H9 (cell line): ENCODE data around the gene KANSL1L. TPM values are rescaled to one million over a fixed set of nuclear protein-coding genes. Genes with fewer than 3 reads are reported as not detected.
"Not testable (repeated sequence)": the region's sequence is repeated elsewhere in the genome, so short reads cannot be mapped to it uniquely, and the experiment has no call there.

Source experiments
- DNase-seq: peaks from one replicate; pipeline ENCODE4 v3.0.0-alpha.2; 2017
- H2AFZ ChIP-seq: one replicate; pipeline ENCODE4 v1.6.1; 2013; ENCODE audit warnings: mild to moderate bottlenecking, low read length, control low read depth, moderate library complexity
- H2AK5ac ChIP-seq: 2 replicates; pipeline ENCODE4 v1.6.1; 2013; ENCODE audit warnings: low read length, control low read depth, mixed read lengths; ENCODE audit not compliant: insufficient read length
- H2BK120ac ChIP-seq: one replicate; pipeline ENCODE4 v1.6.1; 2013; ENCODE audit warnings: low read depth, mild to moderate bottlenecking, low read length, control low read depth, inconsistent platforms; ENCODE audit not compliant: poor library complexity, severe bottlenecking
- H2BK12ac ChIP-seq: 2 replicates; pipeline ENCODE4 v1.6.1; 2013; ENCODE audit warnings: low read length, control low read depth, mixed read lengths, low read depth; ENCODE audit not compliant: insufficient read length
- H2BK15ac ChIP-seq: 2 replicates; pipeline ENCODE4 v1.6.1; 2013; ENCODE audit warnings: low read depth, low read length, control low read depth
- H2BK20ac ChIP-seq: one replicate; pipeline ENCODE4 v1.6.1; 2013; ENCODE audit warnings: low read depth, mild to moderate bottlenecking, low read length, control low read depth, inconsistent platforms; ENCODE audit not compliant: poor library complexity, severe bottlenecking
- H2BK5ac ChIP-seq: 2 replicates; pipeline ENCODE4 v1.6.1; 2013; ENCODE audit warnings: low read length, control low read depth, mixed read lengths; ENCODE audit not compliant: insufficient read length
- H3K14ac ChIP-seq: 2 replicates; pipeline ENCODE4 v1.6.1; 2013; ENCODE audit warnings: low read length, control low read depth; ENCODE audit not compliant: insufficient read depth
- H3K18ac ChIP-seq: 2 replicates; pipeline ENCODE4 v1.6.1; 2013; ENCODE audit warnings: low read depth, mild to moderate bottlenecking, mixed read lengths, low read length, control low read depth; ENCODE audit not compliant: insufficient read length
- H3K23ac ChIP-seq: 2 replicates; pipeline ENCODE4 v1.6.1; 2013; ENCODE audit warnings: low read length, control low read depth, mixed read lengths, low read depth; ENCODE audit not compliant: insufficient read length
- H3K23me2 ChIP-seq: 2 replicates; pipeline ENCODE4 v1.6.1; 2013; ENCODE audit warnings: low read depth, mild to moderate bottlenecking, mixed read lengths, low read length, control low read depth; ENCODE audit not compliant: insufficient read length, poor library complexity, severe bottlenecking
- H3K27ac ChIP-seq: 2 replicates; pipeline ENCODE4 v1.5.1; 2013; ENCODE audit warnings: low read length, control low read depth, mixed read lengths, low read depth; ENCODE audit not compliant: insufficient read length
- H3K27me3 ChIP-seq: 2 replicates; pipeline ENCODE4 v1.6.1; 2013; ENCODE audit warnings: low read length, control low read depth, inconsistent platforms; ENCODE audit not compliant: insufficient read depth
- H3K4ac ChIP-seq: 2 replicates; pipeline ENCODE4 v1.6.1; 2013; ENCODE audit warnings: low read depth, mild to moderate bottlenecking, control low read depth, inconsistent platforms, low read length, moderate library complexity
- H3K4me1 ChIP-seq: 2 replicates; pipeline ENCODE4 v1.6.1; 2013; ENCODE audit warnings: low read length, control low read depth, inconsistent platforms; ENCODE audit not compliant: insufficient read depth
- H3K4me2 ChIP-seq: 2 replicates; pipeline ENCODE4 v1.6.1; 2013; ENCODE audit warnings: low read length, control low read depth, mixed read lengths; ENCODE audit not compliant: insufficient read length, insufficient read depth
- H3K56ac ChIP-seq: 2 replicates; pipeline ENCODE4 v1.6.1; 2013; ENCODE audit warnings: low read depth, mild to moderate bottlenecking, mixed read lengths, low read length, control low read depth; ENCODE audit not compliant: insufficient read length
- H3K79me1 ChIP-seq: 2 replicates; pipeline ENCODE4 v1.6.1; 2013; ENCODE audit warnings: low read depth, mild to moderate bottlenecking, moderate library complexity, low read length, control low read depth, inconsistent platforms; ENCODE audit not compliant: insufficient read depth, poor library complexity, severe bottlenecking
- H3K79me2 ChIP-seq: 2 replicates; pipeline ENCODE4 v1.6.1; 2013; ENCODE audit warnings: low read length, control low read depth, inconsistent platforms; ENCODE audit not compliant: insufficient read depth
- H3K9ac ChIP-seq: 2 replicates; pipeline ENCODE4 v1.6.1; 2013; ENCODE audit warnings: low read length, control low read depth, mixed read lengths; ENCODE audit not compliant: insufficient read length; ENCODE audit errors: extremely low read depth
- H3K9me3 ChIP-seq: one replicate; pipeline ENCODE4 v1.6.1; 2013; ENCODE audit warnings: low read depth, low read length, inconsistent platforms; ENCODE audit not compliant: control insufficient read depth
- H3T11ph ChIP-seq: one replicate; pipeline ENCODE4 v1.6.1; 2013; ENCODE audit warnings: mild to moderate bottlenecking, low read length, control low read depth, inconsistent platforms
- H4K20me1 ChIP-seq: one replicate; pipeline ENCODE4 v1.6.1; 2013; ENCODE audit not compliant: control insufficient read depth, insufficient read length, insufficient read depth
- H4K5ac ChIP-seq: 2 replicates; pipeline ENCODE4 v1.6.1; 2013; ENCODE audit warnings: low read depth, mild to moderate bottlenecking, mixed read lengths, low read length, control low read depth; ENCODE audit not compliant: insufficient read length
- H4K8ac ChIP-seq: replicated peaks from 2 replicates; pipeline ENCODE4 v1.6.1; 2013; ENCODE audit warnings: low read length, control low read depth, mixed read lengths, low read depth; ENCODE audit not compliant: insufficient read length
- H4K91ac ChIP-seq: 2 replicates; pipeline ENCODE4 v1.6.1; 2013; ENCODE audit warnings: low read depth, mild to moderate bottlenecking, moderate library complexity, mixed read lengths, low read length, control low read depth; ENCODE audit not compliant: insufficient read length
- H3K27ac Mint-ChIP-seq, 3 experiments: 2 replicates in 2 of 3; 3 replicates in 1 of 3; pipeline ENCODE4 v1.8.0; 2020 to 2021; ENCODE audit warnings: mixed read lengths in 3 of 3, mild to moderate bottlenecking in 1 of 3, moderate library complexity in 1 of 3
- H3K27me3 Mint-ChIP-seq: 2 replicates; pipeline ENCODE4 v1.8.0; 2021; ENCODE audit warnings: low read depth, mild to moderate bottlenecking, moderate library complexity, mixed read lengths
- H3K36me3 Mint-ChIP-seq, 3 experiments: 2 replicates in 2 of 3; 3 replicates in 1 of 3; pipeline ENCODE4 v1.8.0; 2020 to 2021; ENCODE audit warnings: low read depth in 3 of 3, mixed read lengths in 3 of 3; ENCODE audit not compliant: insufficient read depth in 1 of 3
- H3K4me1 Mint-ChIP-seq, 2 experiments: 2 replicates each; pipeline ENCODE4 v1.8.0; 2020; ENCODE audit warnings: mixed read lengths in 2 of 2
- H3K4me3 Mint-ChIP-seq, 2 experiments: 2 replicates in 1 of 2; 3 replicates in 1 of 2; pipeline ENCODE4 v1.8.0; 2020 to 2021; ENCODE audit warnings: mild to moderate bottlenecking in 2 of 2, mixed read lengths in 2 of 2, moderate library complexity in 1 of 2
- H3K9me3 Mint-ChIP-seq, 2 experiments: 2 replicates in 1 of 2; 3 replicates in 1 of 2; pipeline ENCODE4 v1.8.0; 2020; ENCODE audit warnings: mild to moderate bottlenecking in 2 of 2, mixed read lengths in 2 of 2, moderate library complexity in 1 of 2
- WGBS: extraction: QIAGEN DNeasy Blood & Tissue Kit; methylation state at CpG from one replicate; pipeline ENCODE4 v1.1.7; 2013; ENCODE audit warnings: missing lambda C conversion rate, low lambda C conversion rate, mixed read lengths; ENCODE audit not compliant: insufficient read length; ENCODE audit errors: extremely low coverage; 5-methylcytosine and 5-hydroxymethylcytosine counted together
- total RNA-seq: library from RNA; stranded (reverse); gene quantifications from 2 replicates; pipeline ENCODE4 v1.2.1, GENCODE V29; 2021
- TF ChIP-seq, protein P1 (sequence below): fragments of 200-600 bp; sonication (generic); conservative IDR thresholded peaks from 3 replicates; pipeline ENCODE4 v1.8.0; 2021; ENCODE audit warnings: antibody characterized with exemption, mild to moderate bottlenecking

KANSL1L gene
- total RNA-seq, 1 experiment from 2014 or later = 8.2 TPM

DNA sequence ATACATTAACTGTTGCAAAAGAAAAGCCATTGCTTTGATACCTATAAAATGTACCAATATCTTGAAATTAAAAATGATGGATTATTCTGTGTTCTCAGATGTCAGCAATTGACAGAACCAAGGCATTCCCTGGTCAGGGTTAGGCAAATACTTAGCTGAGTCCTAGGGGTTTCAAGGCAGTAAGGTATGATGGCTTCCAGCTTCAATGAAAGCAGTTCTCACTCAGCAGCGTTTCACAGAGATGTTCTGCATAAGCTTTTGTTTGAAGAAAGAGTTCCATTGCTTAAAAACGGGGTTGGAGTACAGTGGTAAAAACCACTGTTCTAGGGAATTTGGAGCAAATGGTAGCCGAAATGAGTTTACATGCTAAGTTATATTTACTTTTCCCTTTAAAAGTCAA is 17.0 kb upstream of the KANSL1L start:
- Histone ChIP-seq H3K14ac (no peak overlapping the region), H3K56ac (no peak overlapping the region), H3K4ac (no peak overlapping the region), H3K4me1 (no peaks in the 10 kb centered on the region), H3K18ac (no peak overlapping the region), H3K23me2 (no peaks in the 10 kb centered on the region), H3K9ac (no peak overlapping the region), H2AK5ac (no peak overlapping the region), H4K5ac (no peak overlapping the region), H3K27ac (no peak overlapping the region), H3K27me3 (no peaks in the 10 kb centered on the region), H4K20me1 (no peaks in the 10 kb centered on the region), H2BK120ac (no peak overlapping the region), H4K8ac (no peak overlapping the region), H2BK15ac (no peak overlapping the region), H3K79me2 (no peaks in the 10 kb centered on the region), H2BK20ac (no peak overlapping the region), H2BK12ac (no peak overlapping the region), H2BK5ac (no peak overlapping the region), H2AFZ (no peak overlapping the region), H3K23ac (no peak overlapping the region), H4K91ac (no peak overlapping the region), H3T11ph (no peak overlapping the region), H3K79me1 (no peaks in the 10 kb centered on the region), H3K4me2 (no peak overlapping the region), H3K9me3 (no peaks in the 10 kb centered on the region)
- no CpG with 5 or more reads among the region's 3 CpGs for WGBS
- TF ChIP-seq, protein P1, sequence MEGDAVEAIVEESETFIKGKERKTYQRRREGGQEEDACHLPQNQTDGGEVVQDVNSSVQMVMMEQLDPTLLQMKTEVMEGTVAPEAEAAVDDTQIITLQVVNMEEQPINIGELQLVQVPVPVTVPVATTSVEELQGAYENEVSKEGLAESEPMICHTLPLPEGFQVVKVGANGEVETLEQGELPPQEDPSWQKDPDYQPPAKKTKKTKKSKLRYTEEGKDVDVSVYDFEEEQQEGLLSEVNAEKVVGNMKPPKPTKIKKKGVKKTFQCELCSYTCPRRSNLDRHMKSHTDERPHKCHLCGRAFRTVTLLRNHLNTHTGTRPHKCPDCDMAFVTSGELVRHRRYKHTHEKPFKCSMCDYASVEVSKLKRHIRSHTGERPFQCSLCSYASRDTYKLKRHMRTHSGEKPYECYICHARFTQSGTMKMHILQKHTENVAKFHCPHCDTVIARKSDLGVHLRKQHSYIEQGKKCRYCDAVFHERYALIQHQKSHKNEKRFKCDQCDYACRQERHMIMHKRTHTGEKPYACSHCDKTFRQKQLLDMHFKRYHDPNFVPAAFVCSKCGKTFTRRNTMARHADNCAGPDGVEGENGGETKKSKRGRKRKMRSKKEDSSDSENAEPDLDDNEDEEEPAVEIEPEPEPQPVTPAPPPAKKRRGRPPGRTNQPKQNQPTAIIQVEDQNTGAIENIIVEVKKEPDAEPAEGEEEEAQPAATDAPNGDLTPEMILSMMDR = no peak
- H3K4me3 Mint-ChIP-seq = no peak overlapping the region
- no peak for DNase-seq
- H3K27ac Mint-ChIP-seq = no peak overlapping the region
- peaks cover 27 to 37% (median 30%) of the 10 kb centered on the region in 3 experiments for H3K36me3 Mint-ChIP-seq
- peaks cover 37 to 39% of the 10 kb centered on the region in 2 experiments for H3K9me3 Mint-ChIP-seq
- H3K27me3 Mint-ChIP-seq = peaks cover 1% of the 10 kb centered on the region; the same call in 1 of the 2 replicates
- no peaks in the 10 kb centered on the region for H3K4me1 Mint-ChIP-seq

DNA sequence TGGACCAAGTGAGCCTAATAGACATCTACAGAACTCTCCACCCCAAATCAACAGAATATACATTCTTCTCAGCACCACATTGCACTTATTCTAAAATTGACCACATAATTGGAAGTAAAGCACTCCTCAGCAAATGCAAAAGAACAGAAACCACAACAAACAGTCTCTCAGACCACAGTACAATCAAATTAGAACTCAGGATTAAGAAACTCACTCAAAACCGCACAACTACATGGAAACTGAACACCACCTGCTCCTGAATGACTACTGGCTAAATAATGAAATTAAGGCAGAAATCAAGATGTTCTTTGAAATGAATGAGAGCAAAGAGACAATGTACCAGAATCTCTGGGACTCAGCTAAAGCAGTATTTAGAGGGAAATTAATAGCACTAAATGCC is 12.7 kb upstream of the KANSL1L start:
- not testable (repeated sequence) for DNase-seq

More for the DNA sequence above, 12.7 kb upstream of the KANSL1L start:
- not testable (repeated sequence) for H3K4me2 ChIP-seq, H2BK5ac ChIP-seq, H2BK20ac ChIP-seq, H3K23me2 ChIP-seq, H4K20me1 ChIP-seq, H3K9ac ChIP-seq, H3T11ph ChIP-seq, H3K27ac Mint-ChIP-seq, H2AFZ ChIP-seq, H3K79me2 ChIP-seq, H3K4me3 Mint-ChIP-seq, H3K79me1 ChIP-seq, H2BK15ac ChIP-seq, H3K4me1 ChIP-seq, H3K23ac ChIP-seq, H4K91ac ChIP-seq, H3K14ac ChIP-seq, H3K56ac ChIP-seq, H3K4ac ChIP-seq, H2AK5ac ChIP-seq, H4K8ac ChIP-seq, H3K27ac ChIP-seq, H2BK12ac ChIP-seq, H3K18ac ChIP-seq, H3K27me3 Mint-ChIP-seq, H3K27me3 ChIP-seq, H4K5ac ChIP-seq, H3K9me3 ChIP-seq, H2BK120ac ChIP-seq
- peaks cover 48 to 52% of the 10 kb centered on the region in 2 experiments for H3K9me3 Mint-ChIP-seq
- H3K36me3 Mint-ChIP-seq = peaks cover 33 to 51% (median 42%) of the 10 kb centered on the region in 3 experiments
- H3K4me1 Mint-ChIP-seq = peaks cover 27 to 30% of the 10 kb centered on the region in 2 experiments
- no CpG with 5 or more reads among the region's 1 CpG for WGBS
